GM10248 (cell line): ENCODE measurements around the gene SIN3B.

Source experiments
- CTCF ChIA-PET: fragments of 300-600 bp; sonication (Branson Sonifier 250); formaldehyde crosslinking; extraction: SDS; loops from one replicate; lab custom pipeline; 2021; ENCODE audit warnings: antibody characterized with exemption; lab: Yijun Ruan, JAX
- POLR2A ChIA-PET: fragments of 350-650 bp; sonication (Branson Sonifier 250); formaldehyde crosslinking; extraction: SDS; loops from one replicate; lab custom pipeline; 2020; ENCODE audit warnings: antibody characterized with exemption; lab: Yijun Ruan, JAX
- DNase-seq: peaks from one replicate; pipeline ENCODE4 v3.0.0; 2012; ENCODE audit errors: extremely low spot score
- CTCF ChIP-seq: IDR thresholded peaks from 2 replicates; pipeline ENCODE4 v1.5.1; 2012; ENCODE audit warnings: mild to moderate bottlenecking, low read depth; ENCODE audit errors: extremely low read depth, missing control alignments, control extremely low read depth

SIN3B gene

DNA sequence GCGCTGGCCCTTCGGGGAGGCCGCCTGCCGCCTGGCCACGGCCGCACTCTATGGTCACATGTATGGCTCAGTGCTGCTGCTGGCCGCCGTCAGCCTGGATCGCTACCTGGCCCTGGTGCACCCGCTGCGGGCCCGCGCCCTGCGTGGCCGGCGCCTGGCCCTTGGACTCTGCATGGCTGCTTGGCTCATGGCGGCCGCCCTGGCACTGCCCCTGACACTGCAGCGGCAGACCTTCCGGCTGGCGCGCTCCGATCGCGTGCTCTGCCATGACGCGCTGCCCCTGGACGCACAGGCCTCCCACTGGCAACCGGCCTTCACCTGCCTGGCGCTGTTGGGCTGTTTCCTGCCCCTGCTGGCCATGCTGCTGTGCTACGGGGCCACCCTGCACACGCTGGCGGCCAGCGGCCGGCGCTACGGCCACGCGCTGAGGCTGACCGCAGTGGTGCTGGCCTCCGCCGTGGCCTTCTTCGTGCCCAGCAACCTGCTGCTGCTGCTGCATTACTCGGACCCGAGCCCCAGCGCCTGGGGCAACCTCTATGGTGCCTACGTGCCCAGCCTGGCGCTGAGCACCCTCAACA, 60.8 kb downstream of the SIN3B start:
- POLR2A ChIA-PET, result no interaction called here
- no peak for DNase-seq
- no peak for TF ChIP-seq CTCF
- CTCF ChIA-PET, result no interaction called here

- DNase-seq, result no peak
- POLR2A ChIA-PET, result no interaction called here
- CTCF ChIA-PET, result no interaction called here
- TF ChIP-seq CTCF, result no peak
Observed at GRCh38 chr19:16890461-16891184, 61.4 kb downstream of the SIN3B start.

GRCh38 chr19:16891696-16892382, 62.6 kb downstream of the SIN3B start:
- POLR2A ChIA-PET, result no interaction called here

DNA sequence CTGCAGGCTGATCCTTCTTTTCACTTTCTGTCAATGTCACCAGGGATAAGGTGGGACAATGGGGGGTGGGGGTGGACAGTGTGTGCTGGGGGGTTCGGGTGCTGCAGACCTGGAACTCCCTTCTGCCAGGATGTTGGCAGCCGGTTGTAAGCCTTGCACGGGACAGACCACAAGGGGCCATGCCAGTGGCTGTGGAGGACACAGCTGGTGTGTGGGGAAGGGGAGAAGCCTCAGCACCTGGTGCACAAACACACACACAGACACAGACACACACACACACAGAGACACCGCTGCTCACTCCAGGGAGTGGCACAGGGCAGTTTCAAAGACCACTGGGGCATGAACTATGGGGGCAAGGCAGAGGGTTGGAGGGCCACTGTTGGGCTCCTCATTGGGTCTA, 63.2 kb downstream of the SIN3B start:
- POLR2A ChIA-PET, result no interaction called here
- DNase-seq, result no peak
- CTCF ChIA-PET, result no interaction called here
- TF ChIP-seq CTCF, result no peak

More at GRCh38 chr19:16891696-16892382, 62.6 kb downstream of the SIN3B start:
- CTCF ChIA-PET, result no interaction called here
- no peak for DNase-seq
- no peak for TF ChIP-seq CTCF

GRCh38 chr19:16892868-16893685, 63.9 kb downstream of the SIN3B start:
- POLR2A ChIA-PET, result no interaction called here
- CTCF ChIA-PET, result no interaction called here

More at GRCh38 chr19:16892868-16893685, 63.9 kb downstream of the SIN3B start:
- no peak for DNase-seq
- TF ChIP-seq CTCF, result no peak
